Activated CD4-positive, alpha-beta T cell treated with anti-CD3 and anti-CD28 coated beads, Interleukin-2, amount 10 ng/mL, durations not matched to agents 24 days and 14 days (primary cell): ENCODE results near the gene MMEL1. TPM values are rescaled to one million over a fixed set of nuclear protein-coding genes. Genes with fewer than 3 reads are reported as not detected.

Source experiments
- DNase-seq: peaks from one replicate; pipeline ENCODE4 v3.0.0; 2022
- H3K27ac Mint-ChIP-seq: one replicate; pipeline ENCODE4 v1.8.0; 2022; ENCODE audit warnings: mild to moderate bottlenecking, mixed read lengths
- H3K27me3 Mint-ChIP-seq: one replicate; pipeline ENCODE4 v1.8.0; 2022; ENCODE audit warnings: mixed read lengths
- H3K36me3 Mint-ChIP-seq: one replicate; pipeline ENCODE4 v1.8.0; 2022; ENCODE audit warnings: low read depth, mild to moderate bottlenecking, mixed read lengths
- H3K4me1 Mint-ChIP-seq: one replicate; pipeline ENCODE4 v1.8.0; 2021; ENCODE audit warnings: mixed read lengths
- H3K4me3 Mint-ChIP-seq: one replicate; pipeline ENCODE4 v1.8.0; 2022; ENCODE audit warnings: mild to moderate bottlenecking, moderate library complexity, mixed read lengths
- H3K9me3 Mint-ChIP-seq: one replicate; pipeline ENCODE4 v1.8.0; 2021; ENCODE audit warnings: mixed read lengths
- intact Hi-C: fragments of 100-400 bp; cut with micrococcal nuclease; formaldehyde crosslinking; loops from one replicate; pipeline ENCODE4 v1.15.1; 2023
- total RNA-seq: library from RNA; stranded (reverse); gene quantifications from 2 replicates; pipeline ENCODE4 v1.2.3, GENCODE V29; 2022

MMEL1 gene
- total RNA-seq, 1 donor from 2014 or later: 0.54 TPM

DNA sequence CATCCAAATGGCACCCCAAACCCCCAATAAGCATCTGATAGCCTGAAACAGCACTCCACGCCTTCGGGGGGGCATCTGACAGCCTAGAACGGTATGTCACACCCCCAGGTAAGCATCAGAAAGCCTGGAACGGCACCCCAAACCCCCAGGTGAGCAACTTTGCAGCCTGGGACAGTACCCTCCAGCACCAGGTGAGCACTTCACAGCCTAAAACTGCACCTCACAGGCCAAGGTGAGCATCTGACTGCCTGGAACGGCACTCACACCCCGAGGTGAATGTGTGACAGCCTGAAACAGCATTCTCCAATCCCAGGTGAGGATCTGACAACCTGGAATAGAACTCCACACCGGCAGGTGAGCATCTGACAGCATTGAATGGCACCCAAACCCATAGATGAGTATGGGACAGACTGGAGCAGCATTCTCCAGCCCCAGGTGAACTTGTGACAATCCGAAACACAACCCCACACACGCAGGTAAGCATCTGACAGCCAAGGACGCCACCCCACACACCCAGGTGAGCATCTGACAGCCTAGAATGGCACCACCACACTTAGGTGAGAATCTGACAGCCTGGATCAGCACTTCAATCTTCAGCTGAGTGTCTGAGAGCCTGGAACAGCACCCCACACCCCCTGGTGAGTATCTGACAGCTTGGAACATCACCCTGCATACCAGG lies 18.3 kb upstream of the MMEL1 start:
- H3K9me3 Mint-ChIP-seq: peaks cover 10% of the 10 kb centered on the region
- H3K4me1 Mint-ChIP-seq: no peaks in the 10 kb centered on the region
- peaks cover 5% of the 10 kb centered on the region for H3K36me3 Mint-ChIP-seq
- no peak for DNase-seq
- no peak overlapping the region for H3K4me3 Mint-ChIP-seq
- H3K27me3 Mint-ChIP-seq: peaks cover 13% of the 10 kb centered on the region
- no peak overlapping the region for H3K27ac Mint-ChIP-seq
- intact Hi-C loops: no loop called here

DNA sequence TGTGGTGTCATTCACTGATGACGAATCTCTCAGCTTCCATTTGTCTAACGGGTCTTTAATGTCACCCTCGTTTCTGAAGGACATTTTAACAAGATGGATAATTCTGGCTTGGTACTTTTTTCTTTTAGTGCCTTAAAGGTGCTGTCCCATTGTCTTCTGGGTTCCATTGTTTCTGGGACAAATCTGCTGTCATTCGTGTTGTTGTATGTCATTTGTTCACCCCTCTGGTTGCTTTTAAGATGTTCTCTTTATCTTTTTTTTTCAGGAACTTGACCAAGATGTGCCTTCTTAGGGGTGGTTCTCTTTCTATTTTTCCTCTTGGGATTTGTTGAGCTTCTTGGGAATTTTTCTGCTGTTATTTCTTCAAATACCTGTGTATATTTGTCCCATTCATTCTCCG lies 14.0 kb upstream of the MMEL1 start:
- Mint-ChIP-seq H3K27me3 (no peaks in the 10 kb centered on the region), H3K27ac (no peak overlapping the region), H3K36me3 (peaks cover 5% of the 10 kb centered on the region), H3K9me3 (peaks cover 16% of the 10 kb centered on the region), H3K4me1 (peaks cover 3% of the 10 kb centered on the region), H3K4me3 (no peak overlapping the region)
- no peak for DNase-seq
- intact Hi-C loops: no loop called here

DNA sequence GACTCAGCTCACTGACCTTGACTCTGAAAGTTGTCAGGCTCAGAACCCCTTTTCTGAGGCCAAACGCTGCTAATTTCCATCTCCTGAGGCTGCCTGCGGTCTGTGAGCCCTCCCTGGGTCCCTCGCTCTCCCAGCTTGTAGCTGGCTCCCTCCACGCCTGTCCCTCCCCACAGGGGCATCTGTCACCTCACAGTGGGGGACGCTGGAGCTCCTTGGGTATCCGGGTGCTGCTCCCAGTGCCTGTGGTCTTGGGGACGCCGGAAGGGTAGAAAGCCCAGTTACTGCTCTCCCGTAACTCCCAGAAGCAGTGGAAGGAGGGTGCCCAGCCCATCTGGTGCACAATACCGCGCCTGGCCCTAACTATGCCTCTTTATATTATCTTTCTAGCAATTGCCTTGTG lies 13.0 kb upstream of the MMEL1 start:
- Mint-ChIP-seq H3K4me3 (no peak overlapping the region), H3K27me3 (no peaks in the 10 kb centered on the region), H3K4me1 (peaks cover 3% of the 10 kb centered on the region), H3K27ac (no peak overlapping the region), H3K9me3 (peaks cover 16% of the 10 kb centered on the region), H3K36me3 (peaks cover 5% of the 10 kb centered on the region)
- DNase-seq: no peak
- intact Hi-C loops: no loop called here

DNA sequence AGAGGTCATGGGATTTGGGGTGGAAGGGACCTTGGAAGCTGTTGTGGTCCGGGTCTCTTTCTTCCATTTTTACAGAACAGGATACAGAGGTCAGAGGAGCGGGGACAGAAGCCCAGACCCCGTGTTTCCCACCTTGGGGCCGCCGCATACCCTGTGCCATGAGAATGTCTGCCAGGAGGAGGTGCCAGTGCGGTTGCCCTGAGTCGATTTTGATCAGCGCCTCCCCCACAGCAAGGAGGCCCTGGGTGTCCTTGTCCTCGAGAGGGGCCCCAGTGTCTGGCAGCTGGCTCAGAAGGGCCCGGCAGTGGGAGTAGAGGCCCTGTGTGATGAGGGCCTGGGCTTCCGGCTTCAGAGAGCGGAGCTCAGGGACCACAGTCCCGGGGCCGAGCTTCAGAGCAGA lies 12.3 kb upstream of the MMEL1 start:
- peaks cover 16% of the 10 kb centered on the region for H3K9me3 Mint-ChIP-seq
- DNase-seq: no peak
- H3K4me3 Mint-ChIP-seq: no peak overlapping the region
- intact Hi-C loops: no loop called here
- no peaks in the 10 kb centered on the region for H3K27me3 Mint-ChIP-seq
- no peak overlapping the region for H3K27ac Mint-ChIP-seq
- peaks cover 5% of the 10 kb centered on the region for H3K36me3 Mint-ChIP-seq
- peaks cover 3% of the 10 kb centered on the region for H3K4me1 Mint-ChIP-seq

DNA sequence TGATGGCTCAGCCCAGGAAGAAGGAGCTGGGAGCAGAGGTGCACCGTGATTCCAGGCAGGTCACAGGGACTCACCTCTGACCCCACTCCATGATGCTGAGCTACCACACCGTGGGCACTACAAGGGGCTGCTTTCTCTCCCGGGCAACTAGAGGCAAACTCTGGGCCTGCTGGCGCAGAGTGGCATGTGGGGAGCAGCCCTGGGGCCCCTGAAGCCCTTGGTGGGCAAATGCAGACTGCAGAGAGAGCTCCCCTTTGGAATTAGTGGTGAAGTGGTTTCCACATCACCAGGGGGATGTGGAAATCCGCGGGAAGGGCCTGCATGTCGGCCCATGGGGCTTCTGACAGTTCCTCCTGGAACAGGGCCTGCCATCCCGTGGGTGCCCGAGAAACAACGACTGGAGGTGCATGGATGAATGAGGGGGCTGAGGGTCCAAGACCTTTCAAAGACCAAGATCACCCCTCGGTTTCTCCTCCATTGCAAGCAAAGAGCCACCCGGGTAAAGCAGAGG lies 11.8 kb upstream of the MMEL1 start:
- Mint-ChIP-seq H3K9me3 (peaks cover 16% of the 10 kb centered on the region), H3K27me3 (no peaks in the 10 kb centered on the region), H3K27ac (no peak overlapping the region), H3K4me3 (no peak overlapping the region), H3K36me3 (peaks cover 5% of the 10 kb centered on the region), H3K4me1 (peaks cover 3% of the 10 kb centered on the region)
- intact Hi-C loops: loop anchor here (5.0 kb wide), 2 partner anchors 97 to 232 kb away; partner anchors contain the start of gene PEX10
- no peak for DNase-seq

DNA sequence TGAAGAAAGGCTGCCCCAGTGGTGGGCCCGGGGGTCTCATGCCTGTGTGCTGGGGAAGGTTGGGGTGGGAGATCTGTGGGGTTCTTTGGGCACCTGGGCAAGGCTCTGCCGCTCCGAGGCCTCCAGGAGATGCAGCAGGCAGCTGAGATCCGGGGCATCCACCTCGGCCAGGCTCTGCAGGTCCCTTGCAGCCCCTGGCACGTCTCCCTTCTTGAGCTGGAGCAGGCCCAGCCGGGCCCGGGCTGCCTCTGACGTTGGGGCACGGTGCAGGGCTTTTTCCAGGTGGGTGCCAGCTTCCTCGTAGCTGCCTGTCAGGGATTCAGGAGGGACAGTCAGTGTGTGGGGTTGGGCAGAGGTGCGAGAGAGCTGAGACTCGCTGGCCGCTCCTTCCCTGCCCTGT lies 11.4 kb upstream of the MMEL1 start:
- peak overlapping the region; percentile 69 for H3K4me3 Mint-ChIP-seq
- peaks cover 16% of the 10 kb centered on the region for H3K9me3 Mint-ChIP-seq
- intact Hi-C loops: loop anchor here (5.0 kb wide), 2 partner anchors 97 to 232 kb away; partner anchors contain the start of gene PEX10
- peaks cover 3% of the 10 kb centered on the region for H3K4me1 Mint-ChIP-seq
- H3K36me3 Mint-ChIP-seq: peaks cover 5% of the 10 kb centered on the region
- H3K27ac Mint-ChIP-seq: no peak overlapping the region
- no peak for DNase-seq
- H3K27me3 Mint-ChIP-seq: no peaks in the 10 kb centered on the region

DNA sequence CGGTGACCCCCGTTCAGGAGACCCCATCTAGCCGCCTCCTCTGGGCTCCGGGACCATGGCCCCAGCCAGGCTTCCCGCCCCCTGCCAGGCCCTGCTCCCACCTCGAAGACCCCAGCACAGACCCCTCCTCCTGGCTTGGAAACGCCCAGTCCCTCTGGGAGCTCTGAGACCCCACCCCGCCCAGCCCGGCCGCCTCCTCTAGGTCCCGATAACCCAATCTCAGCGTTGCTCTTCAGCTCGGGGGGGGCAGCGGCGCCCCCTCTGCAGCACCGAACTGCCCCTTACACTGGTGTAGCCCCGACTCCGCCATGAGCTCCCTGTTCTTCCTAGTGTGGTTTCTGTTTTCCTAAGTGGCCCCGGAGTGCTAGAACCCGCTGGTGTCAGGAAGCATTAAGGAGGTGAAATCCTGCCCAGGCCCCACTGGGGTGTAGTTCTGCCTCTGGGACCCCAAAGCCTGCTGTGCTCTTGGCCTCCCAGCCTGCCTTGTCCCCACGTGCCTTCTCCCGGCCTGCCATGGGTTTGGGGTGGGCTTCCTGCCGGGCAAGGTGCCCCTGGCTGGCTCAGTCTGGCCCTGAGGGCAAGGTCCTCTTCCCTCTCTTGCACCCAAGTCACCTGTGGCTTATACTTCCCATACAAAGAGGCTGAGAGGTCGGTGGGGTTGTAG lies 10.7 kb upstream of the MMEL1 start:
- Mint-ChIP-seq H3K27ac (peak overlapping the region; percentile 41), H3K36me3 (peaks cover 5% of the 10 kb centered on the region), H3K4me1 (peaks cover 3% of the 10 kb centered on the region), H3K4me3 (peak overlapping the region; percentile 69), H3K27me3 (no peaks in the 10 kb centered on the region), H3K9me3 (peaks cover 14% of the 10 kb centered on the region)
- intact Hi-C loops: loop anchor here (1.0 to 5.0 kb wide), 3 partner anchors 57 to 231 kb away; partner anchors contain the start of genes PEX10 and PRXL2B
- no peak for DNase-seq

DNA sequence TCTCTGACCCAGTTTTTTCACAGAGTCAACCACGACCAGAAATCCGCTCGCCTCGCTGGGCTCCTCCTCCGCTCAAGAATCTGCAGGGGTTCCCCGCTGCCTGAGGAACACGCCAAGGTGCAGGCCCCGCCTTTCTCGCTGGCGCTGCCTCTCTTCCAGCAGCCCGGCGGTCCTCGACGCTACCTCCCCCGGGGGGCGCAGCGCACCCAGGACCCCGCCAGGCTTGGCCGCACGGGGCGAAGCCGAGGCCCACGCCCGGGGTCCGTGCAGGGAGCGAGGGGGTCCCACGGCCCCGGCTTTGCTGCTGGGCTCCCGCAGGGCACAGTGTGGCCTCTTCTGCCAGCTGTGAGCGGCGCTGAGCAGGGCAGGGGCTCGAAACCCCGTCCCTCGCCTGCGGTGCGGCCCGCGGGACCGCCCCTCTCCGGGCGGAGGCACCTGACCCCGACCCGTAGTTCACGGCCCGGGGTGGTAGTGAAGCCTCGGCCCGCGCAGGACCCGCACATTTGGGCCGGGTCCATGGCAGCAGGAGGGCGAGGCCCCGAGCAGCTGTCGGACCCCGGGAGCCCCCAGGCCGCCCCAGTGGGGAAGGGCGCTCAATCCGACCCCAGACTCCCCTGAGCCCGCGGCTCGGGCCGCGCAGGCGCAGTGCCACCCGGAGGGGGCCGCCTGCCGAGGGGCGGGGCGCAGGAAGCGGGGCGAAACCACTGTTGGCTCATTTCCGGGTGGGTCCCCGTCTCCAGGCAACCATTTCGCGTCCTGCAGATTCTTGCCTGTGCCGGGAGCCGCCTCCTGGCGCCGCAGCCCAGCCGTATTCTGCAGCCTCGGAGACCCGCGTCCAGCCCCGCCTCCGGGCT lies 10.0 kb upstream of the MMEL1 start:
- intact Hi-C loops: loop anchor here (1.0 to 5.0 kb wide), 4 partner anchors 56 to 230 kb away; partner anchors contain the start of genes PANK4, PEX10 and PRXL2B
- H3K27me3 Mint-ChIP-seq: no peaks in the 10 kb centered on the region
- H3K4me3 Mint-ChIP-seq: peak overlapping the region; percentile 92
- DNase-seq: peak; percentile 98
- H3K4me1 Mint-ChIP-seq: peaks cover 3% of the 10 kb centered on the region
- peaks cover 2% of the 10 kb centered on the region for H3K36me3 Mint-ChIP-seq
- peaks cover 9% of the 10 kb centered on the region for H3K9me3 Mint-ChIP-seq
- H3K27ac Mint-ChIP-seq: peak overlapping the region; percentile 91

DNA sequence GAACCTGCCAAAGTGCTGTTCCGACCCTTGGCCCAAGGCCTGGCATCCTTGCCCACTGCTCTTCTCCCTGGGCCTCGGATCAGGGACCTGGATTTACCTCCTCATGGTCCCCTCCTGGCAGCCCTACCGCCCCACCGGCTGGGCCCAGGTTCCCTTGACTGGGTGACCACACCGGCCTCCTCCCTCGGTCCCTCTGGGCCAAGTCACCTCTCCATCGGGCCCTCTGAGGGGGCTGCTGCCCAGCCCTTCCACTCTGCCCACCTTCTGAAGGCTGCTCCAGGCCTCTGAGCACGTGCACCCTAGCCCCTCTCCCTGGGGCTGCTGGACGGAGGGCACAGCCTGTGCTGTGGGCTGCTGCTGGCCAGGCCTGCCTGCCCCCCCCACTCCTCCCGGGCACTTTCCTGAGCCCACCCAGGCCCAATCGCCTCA lies 9.3 kb upstream of the MMEL1 start:
- Mint-ChIP-seq H3K27ac (peak overlapping the region; percentile 91), H3K27me3 (no peaks in the 10 kb centered on the region), H3K4me3 (peak overlapping the region; percentile 92), H3K36me3 (no peaks in the 10 kb centered on the region), H3K4me1 (peaks cover 3% of the 10 kb centered on the region), H3K9me3 (peaks cover 9% of the 10 kb centered on the region)
- intact Hi-C loops: loop anchor here (1.0 to 5.0 kb wide), 3 partner anchors 95 to 230 kb away; partner anchors contain the start of genes PANK4 and PEX10
- DNase-seq: no peak

DNA sequence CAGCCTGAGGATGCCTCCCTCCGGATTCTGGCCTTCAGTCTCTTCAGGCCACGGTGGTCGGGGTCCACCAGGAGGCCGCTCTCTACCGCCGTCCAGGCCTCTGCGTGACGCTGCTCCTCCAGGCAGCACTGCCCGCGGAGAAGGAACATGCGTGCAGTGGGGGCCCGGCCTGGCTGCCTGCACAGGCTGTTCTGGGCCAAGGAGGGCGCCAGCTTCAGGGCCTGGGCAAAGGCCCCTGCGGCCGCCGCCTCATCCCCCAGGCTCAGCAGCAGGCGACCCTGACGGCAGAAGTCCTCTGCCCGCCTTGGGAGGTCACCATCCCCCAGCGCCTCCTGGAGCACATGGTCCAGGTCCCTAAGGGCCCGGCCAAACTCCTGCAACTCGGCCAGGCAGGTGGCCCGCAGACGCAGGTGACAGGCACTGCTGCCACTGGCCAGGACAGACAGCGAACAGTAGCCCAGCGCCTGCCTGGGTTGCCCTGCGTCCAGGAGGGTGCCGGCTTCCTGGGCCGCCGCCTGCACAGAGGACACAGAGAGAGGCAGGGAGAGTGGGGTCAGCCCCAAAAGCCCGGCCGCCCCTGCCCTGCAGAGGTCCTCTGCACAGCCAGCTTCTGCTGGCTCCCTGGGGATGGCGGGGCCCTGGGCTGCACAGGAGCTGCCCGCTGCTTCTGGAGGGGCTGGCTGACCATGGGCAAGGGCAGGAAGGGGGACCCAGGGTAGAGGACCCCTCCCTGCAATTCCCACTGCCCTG lies 8.7 kb upstream of the MMEL1 start:
- H3K4me1 Mint-ChIP-seq: peaks cover 3% of the 10 kb centered on the region
- no peaks in the 10 kb centered on the region for H3K36me3 Mint-ChIP-seq
- no peak overlapping the region for H3K27ac Mint-ChIP-seq
- H3K27me3 Mint-ChIP-seq: no peaks in the 10 kb centered on the region
- H3K9me3 Mint-ChIP-seq: peaks cover 15% of the 10 kb centered on the region
- intact Hi-C loops: loop anchor here (1.0 to 5.0 kb wide), 3 partner anchors 94 to 229 kb away; partner anchors contain the start of genes PANK4 and PEX10
- DNase-seq: no peak
- peak overlapping the region; percentile 92 for H3K4me3 Mint-ChIP-seq

DNA sequence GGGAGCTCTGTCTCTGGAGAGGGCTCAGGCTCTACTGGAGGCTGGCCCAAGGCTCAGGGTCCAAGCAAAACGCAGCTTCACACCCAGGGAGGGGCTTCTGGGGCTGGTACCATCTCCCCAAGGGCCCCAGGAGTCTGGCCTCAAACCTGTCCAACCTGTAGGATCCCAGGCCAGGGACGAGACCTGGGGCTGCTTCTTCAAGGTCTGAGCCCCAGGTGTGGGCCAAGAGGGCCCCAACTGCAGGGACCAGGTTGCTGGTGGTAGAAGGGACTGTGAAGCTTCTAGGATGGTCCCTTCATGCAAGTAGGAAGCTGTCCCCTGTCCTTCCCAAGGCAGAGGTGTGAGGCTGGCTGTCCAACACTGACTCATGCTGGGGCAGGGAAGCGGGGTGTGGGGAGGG lies 7.8 kb upstream of the MMEL1 start:
- Mint-ChIP-seq H3K27ac (peak overlapping the region; percentile 20), H3K27me3 (no peaks in the 10 kb centered on the region), H3K4me1 (peaks cover 3% of the 10 kb centered on the region), H3K9me3 (peaks cover 15% of the 10 kb centered on the region), H3K36me3 (peaks cover 2% of the 10 kb centered on the region), H3K4me3 (no peak overlapping the region)
- intact Hi-C loops: loop anchor here (5.0 kb wide), 2 partner anchors 93 to 228 kb away; partner anchors contain the start of gene PEX10
- DNase-seq: no peak

DNA sequence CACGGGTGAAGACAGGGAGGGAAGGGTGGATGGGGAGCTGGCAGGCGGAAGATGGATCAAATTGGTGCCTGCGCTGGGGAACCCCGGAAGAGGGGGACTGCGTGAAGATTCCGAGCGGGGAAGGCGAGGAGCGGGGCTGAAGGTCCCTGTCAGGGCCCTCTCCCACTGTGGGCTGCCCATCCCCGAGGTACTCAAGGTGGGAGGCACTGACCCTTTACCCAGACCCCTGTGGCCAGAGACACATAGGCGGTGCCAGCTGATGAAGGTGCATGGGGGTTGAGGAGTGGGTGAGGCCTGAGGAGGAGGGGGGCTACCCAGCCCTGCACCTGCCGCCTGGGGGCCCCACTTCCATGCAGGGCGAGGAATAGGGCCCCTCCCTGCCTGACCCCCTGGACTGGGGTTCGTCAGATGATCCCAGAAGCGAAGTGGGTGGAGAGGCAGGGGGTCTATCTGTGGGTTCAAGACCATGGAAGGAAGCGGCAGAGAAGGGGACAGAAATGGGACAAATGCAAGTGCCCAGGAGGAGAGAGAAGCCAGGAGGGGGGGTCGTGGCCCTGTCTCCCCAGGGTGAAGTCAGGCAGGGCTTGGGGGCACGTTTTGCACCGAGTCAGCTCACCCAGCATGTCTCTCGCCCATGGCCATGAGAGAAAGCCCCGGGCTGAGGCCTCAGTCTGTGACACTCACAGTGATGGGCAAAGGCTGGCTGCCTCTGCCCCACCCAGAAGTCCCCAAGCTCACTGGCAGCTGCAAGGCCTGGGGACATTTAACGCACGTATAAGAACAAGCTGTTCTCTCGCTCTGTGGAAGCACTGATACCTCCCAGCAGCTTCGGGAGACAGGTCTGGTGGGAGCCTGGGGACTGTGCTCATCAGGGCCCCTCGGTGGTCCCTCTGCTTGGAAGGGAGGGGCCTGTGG lies 7.0 kb upstream of the MMEL1 start:
- H3K36me3 Mint-ChIP-seq: peaks cover 2% of the 10 kb centered on the region
- H3K4me1 Mint-ChIP-seq: peaks cover 3% of the 10 kb centered on the region
- H3K27me3 Mint-ChIP-seq: no peaks in the 10 kb centered on the region
- no peak for DNase-seq
- H3K9me3 Mint-ChIP-seq: peaks cover 14% of the 10 kb centered on the region
- H3K4me3 Mint-ChIP-seq: no peak overlapping the region
- intact Hi-C loops: loop anchor here (5.0 kb wide), 2 partner anchors 93 to 228 kb away; partner anchors contain the start of gene PEX10
- no peak overlapping the region for H3K27ac Mint-ChIP-seq
